K562 (cell line): ENCODE data around the gene PPFIBP2. TPM values are rescaled to one million over a fixed set of nuclear protein-coding genes. Genes with fewer than 3 reads are reported as not detected.

Experiments used
- CXXC5 ChIP-seq: fragments of 250-450 bp; sonication (Bioruptor Pico); IDR thresholded peaks from 2 replicates; pipeline ENCODE4 v1.8.0; 2022; ENCODE audit warnings: inconsistent platforms, mild to moderate bottlenecking, moderate library complexity
- JUND ChIP-seq, 2 experiments: IDR thresholded peaks; 2 replicates in 1 of 2; 3 replicates in 1 of 2; pipeline ENCODE4 v1.6.1; 2011; ENCODE audit warnings: borderline replicate concordance in 2 of 2, low read depth in 2 of 2, low read length in 2 of 2, improper control_type of control experiment in 1 of 2, missing biosample characterization in 1 of 2, missing genetic modification characterization in 1 of 2, missing genetic modification reagents in 1 of 2
- L3MBTL2 ChIP-seq: fragments of 450-650 bp; IDR thresholded peaks from 2 replicates; pipeline ENCODE4 v1.6.1; 2016; ENCODE audit warnings: mild to moderate bottlenecking, moderate library complexity
- MTF1 ChIP-seq: fragments of 250-450 bp; sonication (Bioruptor Pico); IDR thresholded peaks from 2 replicates; pipeline ENCODE4 v1.9.0; 2021; ENCODE audit warnings: moderate library complexity, mild to moderate bottlenecking, inconsistent platforms, borderline replicate concordance
- POLR2G ChIP-seq: fragments of 200-400 bp; formaldehyde crosslinking; IDR thresholded peaks from 2 replicates; pipeline ENCODE4 v1.6.1; 2017; ENCODE audit warnings: low read depth, mild to moderate bottlenecking, antibody characterized with exemption, low read length, moderate library complexity
- POU5F1 ChIP-seq: fragments of 150-350 bp; IDR thresholded peaks from 2 replicates; pipeline ENCODE4 v1.6.1; 2014; ENCODE audit warnings: borderline replicate concordance, low read length, low read depth, mild to moderate bottlenecking; ENCODE audit not compliant: partially characterized antibody
- SMARCA4 ChIP-seq: fragments of 450-650 bp; IDR thresholded peaks from 2 replicates; pipeline ENCODE4 v1.6.1; 2016
- SRSF3 ChIP-seq: fragments of 200-400 bp; formaldehyde crosslinking; IDR thresholded peaks from 2 replicates; pipeline ENCODE4 v1.6.1; 2016; ENCODE audit warnings: mild to moderate bottlenecking, low read length, moderate library complexity; ENCODE audit not compliant: insufficient read depth
- ZNF197 ChIP-seq: fragments of 200-800 bp; sonication (Bioruptor generic); IDR thresholded peaks from 2 replicates; pipeline ENCODE4 v1.6.1; 2016; ENCODE audit warnings: low read depth, missing genetic modification characterization, missing compliant biosample characterization
- polyA plus RNA-seq, 8 experiments: library from polyadenylated mRNA; depleted of rRNA in 4 of 8; stranded (reverse) in 5 of 8; unstranded in 3 of 8; fragments of >200 nt; fragmentation: Nextera tagmentation in 2 of 8; fragmentation: Illumina TruSeq in 1 of 8; extraction: Ambion mirVana in 2 of 8; extraction: Trizol in 1 of 8; gene quantifications; 2 replicates each; pipeline versions ENCODE4 v1.2.1 to v1.2.3, GENCODE V29; 2011 to 2014; ENCODE audit warnings: inconsistent platforms in 1 of 8, missing spikeins in 1 of 8
- total RNA-seq, 7 experiments: library from RNA; depleted of rRNA in 6 of 7; stranded (reverse); fragments of >200 nt in 6 of 7; fragmentation: Illumina TruSeq in 2 of 7; extraction: Trizol in 2 of 7; gene quantifications; 2 replicates each; pipeline versions ENCODE4 v1.2.1 to v1.2.3, GENCODE V29; 2011 to 2021; ENCODE audit warnings: low replicate concordance in 1 of 7
- TF ChIP-seq, protein P1 (sequence below): fragments of 450-650 bp; IDR thresholded peaks from 2 replicates; pipeline ENCODE4 v1.6.1; 2016; ENCODE audit warnings: low read depth
- TF ChIP-seq, protein P2 (sequence below): sonication (generic); formaldehyde crosslinking; IDR thresholded peaks from 2 replicates; pipeline ENCODE4 v1.8.0; 2022; ENCODE audit warnings: mild to moderate bottlenecking, missing genetic modification reagents, borderline replicate concordance
- TF ChIP-seq, protein P3 (sequence below), 2 experiments: fragments of 150-350 bp in 1 of 2; IDR thresholded peaks; 2 replicates each; pipeline ENCODE4 v1.6.1; 2012 to 2016; ENCODE audit warnings: low read depth in 2 of 2, low read length in 2 of 2, mild to moderate bottlenecking in 1 of 2, moderate library complexity in 1 of 2

The PPFIBP2 gene
- total and polyA plus RNA-seq, 9 of the 15 experiments (the other 6 are each of a cell fraction or from before 2014, with no cell fraction given), result 0.18 to 3.4 (median 1.2) TPM

- TF ChIP-seq MTF1 (CRISPR knock-in tag) (no peak), POU5F1 (no peak), SRSF3 (no peak), SMARCA4 (no peak), POLR2G (peak; percentile 72), JUND (IDR thresholded peaks at IDR 0.05; ENCODE audit: borderline replicate concordance, low read depth, low read length) (no peak), JUND (tag; IDR thresholded peaks at IDR 0.05; ENCODE audit: borderline replicate concordance, low read depth, low read length) (no peak), CXXC5 (CRISPR knock-in tag) (0 out of 2 replicates have a peak, but pooled peaks have one; percentile 26), L3MBTL2 (peak; percentile 69), ZNF197 (CRISPR knock-in tag) (no peak)
- TF ChIP-seq, protein P1, sequence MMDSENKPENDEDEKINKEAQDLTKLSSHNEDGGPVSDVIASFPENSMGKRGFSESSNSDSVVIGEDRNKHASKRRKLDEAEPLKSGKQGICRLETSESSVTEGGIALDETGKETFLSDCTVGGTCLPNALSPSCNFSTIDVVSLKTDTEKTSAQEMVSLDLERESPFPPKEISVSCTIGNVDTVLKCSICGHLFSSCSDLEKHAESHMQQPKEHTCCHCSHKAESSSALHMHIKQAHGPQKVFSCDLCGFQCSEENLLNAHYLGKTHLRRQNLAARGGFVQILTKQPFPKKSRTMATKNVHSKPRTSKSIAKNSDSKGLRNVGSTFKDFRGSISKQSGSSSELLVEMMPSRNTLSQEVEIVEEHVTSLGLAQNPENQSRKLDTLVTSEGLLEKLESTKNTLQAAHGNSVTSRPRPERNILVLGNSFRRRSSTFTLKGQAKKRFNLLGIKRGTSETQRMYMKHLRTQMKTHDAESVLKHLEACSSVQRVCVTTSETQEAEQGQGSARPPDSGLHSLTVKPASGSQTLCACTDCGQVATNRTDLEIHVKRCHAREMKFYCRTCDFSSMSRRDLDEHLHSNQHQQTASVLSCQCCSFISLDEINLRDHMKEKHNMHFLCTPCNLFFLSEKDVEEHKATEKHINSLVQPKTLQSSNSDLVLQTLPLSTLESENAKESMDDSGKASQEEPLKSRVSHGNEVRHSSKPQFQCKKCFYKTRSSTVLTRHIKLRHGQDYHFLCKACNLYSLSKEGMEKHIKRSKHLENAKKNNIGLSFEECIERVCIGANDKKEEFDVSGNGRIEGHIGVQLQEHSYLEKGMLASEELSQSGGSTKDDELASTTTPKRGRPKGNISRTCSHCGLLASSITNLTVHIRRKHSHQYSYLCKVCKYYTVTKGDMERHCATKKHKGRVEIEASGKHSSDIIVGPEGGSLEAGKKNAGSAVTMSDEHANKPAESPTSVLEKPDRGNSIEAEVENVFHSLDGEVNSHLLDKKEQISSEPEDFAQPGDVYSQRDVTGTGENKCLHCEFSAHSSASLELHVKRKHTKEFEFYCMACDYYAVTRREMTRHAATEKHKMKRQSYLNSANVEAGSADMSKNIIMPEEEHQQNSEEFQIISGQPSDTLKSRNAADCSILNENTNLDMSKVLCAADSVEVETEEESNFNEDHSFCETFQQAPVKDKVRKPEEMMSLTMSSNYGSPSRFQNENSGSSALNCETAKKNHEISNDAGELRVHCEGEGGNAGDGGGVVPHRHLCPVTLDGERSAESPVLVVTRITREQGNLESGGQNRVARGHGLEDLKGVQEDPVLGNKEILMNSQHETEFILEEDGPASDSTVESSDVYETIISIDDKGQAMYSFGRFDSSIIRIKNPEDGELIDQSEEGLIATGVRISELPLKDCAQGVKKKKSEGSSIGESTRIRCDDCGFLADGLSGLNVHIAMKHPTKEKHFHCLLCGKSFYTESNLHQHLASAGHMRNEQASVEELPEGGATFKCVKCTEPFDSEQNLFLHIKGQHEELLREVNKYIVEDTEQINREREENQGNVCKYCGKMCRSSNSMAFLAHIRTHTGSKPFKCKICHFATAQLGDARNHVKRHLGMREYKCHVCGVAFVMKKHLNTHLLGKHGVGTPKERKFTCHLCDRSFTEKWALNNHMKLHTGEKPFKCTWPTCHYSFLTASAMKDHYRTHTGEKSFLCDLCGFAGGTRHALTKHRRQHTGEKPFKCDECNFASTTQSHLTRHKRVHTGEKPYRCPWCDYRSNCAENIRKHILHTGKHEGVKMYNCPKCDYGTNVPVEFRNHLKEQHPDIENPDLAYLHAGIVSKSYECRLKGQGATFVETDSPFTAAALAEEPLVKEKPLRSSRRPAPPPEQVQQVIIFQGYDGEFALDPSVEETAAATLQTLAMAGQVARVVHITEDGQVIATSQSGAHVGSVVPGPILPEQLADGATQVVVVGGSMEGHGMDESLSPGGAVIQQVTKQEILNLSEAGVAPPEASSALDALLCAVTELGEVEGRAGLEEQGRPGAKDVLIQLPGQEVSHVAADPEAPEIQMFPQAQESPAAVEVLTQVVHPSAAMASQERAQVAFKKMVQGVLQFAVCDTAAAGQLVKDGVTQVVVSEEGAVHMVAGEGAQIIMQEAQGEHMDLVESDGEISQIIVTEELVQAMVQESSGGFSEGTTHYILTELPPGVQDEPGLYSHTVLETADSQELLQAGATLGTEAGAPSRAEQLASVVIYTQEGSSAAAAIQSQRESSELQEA, result no peak
- TF ChIP-seq, protein P2, sequence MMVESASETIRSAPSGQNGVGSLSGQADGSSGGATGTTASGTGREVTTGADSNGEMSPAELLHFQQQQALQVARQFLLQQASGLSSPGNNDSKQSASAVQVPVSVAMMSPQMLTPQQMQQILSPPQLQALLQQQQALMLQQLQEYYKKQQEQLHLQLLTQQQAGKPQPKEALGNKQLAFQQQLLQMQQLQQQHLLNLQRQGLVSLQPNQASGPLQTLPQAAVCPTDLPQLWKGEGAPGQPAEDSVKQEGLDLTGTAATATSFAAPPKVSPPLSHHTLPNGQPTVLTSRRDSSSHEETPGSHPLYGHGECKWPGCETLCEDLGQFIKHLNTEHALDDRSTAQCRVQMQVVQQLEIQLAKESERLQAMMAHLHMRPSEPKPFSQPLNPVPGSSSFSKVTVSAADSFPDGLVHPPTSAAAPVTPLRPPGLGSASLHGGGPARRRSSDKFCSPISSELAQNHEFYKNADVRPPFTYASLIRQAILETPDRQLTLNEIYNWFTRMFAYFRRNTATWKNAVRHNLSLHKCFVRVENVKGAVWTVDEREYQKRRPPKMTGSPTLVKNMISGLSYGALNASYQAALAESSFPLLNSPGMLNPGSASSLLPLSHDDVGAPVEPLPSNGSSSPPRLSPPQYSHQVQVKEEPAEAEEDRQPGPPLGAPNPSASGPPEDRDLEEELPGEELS (CRISPR knock-in tag), result no peak
- TF ChIP-seq, protein P3, sequence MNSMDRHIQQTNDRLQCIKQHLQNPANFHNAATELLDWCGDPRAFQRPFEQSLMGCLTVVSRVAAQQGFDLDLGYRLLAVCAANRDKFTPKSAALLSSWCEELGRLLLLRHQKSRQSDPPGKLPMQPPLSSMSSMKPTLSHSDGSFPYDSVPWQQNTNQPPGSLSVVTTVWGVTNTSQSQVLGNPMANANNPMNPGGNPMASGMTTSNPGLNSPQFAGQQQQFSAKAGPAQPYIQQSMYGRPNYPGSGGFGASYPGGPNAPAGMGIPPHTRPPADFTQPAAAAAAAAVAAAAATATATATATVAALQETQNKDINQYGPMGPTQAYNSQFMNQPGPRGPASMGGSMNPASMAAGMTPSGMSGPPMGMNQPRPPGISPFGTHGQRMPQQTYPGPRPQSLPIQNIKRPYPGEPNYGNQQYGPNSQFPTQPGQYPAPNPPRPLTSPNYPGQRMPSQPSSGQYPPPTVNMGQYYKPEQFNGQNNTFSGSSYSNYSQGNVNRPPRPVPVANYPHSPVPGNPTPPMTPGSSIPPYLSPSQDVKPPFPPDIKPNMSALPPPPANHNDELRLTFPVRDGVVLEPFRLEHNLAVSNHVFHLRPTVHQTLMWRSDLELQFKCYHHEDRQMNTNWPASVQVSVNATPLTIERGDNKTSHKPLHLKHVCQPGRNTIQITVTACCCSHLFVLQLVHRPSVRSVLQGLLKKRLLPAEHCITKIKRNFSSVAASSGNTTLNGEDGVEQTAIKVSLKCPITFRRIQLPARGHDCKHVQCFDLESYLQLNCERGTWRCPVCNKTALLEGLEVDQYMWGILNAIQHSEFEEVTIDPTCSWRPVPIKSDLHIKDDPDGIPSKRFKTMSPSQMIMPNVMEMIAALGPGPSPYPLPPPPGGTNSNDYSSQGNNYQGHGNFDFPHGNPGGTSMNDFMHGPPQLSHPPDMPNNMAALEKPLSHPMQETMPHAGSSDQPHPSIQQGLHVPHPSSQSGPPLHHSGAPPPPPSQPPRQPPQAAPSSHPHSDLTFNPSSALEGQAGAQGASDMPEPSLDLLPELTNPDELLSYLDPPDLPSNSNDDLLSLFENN (IDR thresholded peaks at IDR 0.05; ENCODE audit: low read depth in 2 of 2, low read length in 2 of 2), result no peak
These were observed 160.1 kb downstream of the PPFIBP2 start (continued) for GRCh38 chr11:7673724-7674434.
